IPS DF 4.7 (cell line): ENCODE results near the gene CARNS1.

Experiments used
- DNase-seq: peaks from one replicate; pipeline ENCODE4 v3.0.0-alpha.2; 2013; ENCODE audit warnings: low spot score; ENCODE audit errors: extremely low read depth

The CARNS1 gene

DNA sequence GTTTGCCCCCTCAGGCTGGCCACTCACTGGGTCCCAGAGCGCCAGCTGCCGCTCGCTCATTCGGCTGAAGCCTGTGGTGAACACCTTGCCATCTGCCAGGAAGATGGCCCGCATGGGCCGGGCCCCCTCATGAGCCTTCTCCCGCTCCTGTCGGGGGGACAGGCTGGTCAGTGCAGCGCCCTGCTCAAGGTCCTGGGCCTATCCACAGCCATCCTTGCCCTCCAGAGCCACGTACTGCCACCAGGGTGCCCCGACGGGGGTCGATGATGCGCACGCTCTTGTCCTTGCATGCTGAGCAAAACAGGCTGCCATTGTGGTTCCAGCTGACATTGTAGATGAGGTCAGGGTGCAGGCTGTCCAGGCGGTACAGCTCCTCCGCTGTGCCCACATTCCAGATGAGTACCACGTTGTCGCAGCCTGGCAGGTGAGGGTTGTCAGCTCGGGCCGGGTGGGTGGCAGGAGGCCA lies 25.7 kb downstream of the CARNS1 start:
- DNase-seq = no peak

DNA sequence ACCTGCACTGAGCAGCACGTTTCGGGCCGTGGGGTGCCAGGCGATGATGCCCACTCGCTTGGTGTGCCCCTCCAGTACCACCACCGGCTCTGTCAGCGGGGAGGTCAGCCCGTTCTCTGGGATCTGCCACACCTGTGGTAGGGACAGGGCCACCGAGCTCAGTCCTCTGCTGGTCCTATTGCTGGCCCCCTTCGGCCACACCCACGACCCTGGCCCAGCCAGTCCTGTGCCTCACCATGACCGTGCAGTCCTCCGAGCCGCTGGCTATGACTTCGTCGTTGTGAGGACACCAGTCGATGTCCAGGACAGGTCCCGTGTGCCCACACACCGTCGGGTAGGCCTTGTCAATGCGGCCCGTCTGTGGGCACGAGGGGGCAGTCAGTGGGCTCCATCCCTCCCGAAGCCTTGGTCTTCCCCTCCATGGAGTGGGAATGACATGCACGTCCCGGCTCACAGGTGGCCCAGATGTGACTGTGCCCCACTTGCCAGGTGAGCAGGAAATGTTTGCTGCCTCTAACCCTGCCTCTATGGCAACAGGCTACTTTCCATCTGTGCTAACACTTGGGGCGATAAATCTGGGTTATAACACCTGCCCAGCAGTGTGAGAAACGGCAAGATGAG lies 26.4 kb downstream of the CARNS1 start:
- no peak for DNase-seq

DNA sequence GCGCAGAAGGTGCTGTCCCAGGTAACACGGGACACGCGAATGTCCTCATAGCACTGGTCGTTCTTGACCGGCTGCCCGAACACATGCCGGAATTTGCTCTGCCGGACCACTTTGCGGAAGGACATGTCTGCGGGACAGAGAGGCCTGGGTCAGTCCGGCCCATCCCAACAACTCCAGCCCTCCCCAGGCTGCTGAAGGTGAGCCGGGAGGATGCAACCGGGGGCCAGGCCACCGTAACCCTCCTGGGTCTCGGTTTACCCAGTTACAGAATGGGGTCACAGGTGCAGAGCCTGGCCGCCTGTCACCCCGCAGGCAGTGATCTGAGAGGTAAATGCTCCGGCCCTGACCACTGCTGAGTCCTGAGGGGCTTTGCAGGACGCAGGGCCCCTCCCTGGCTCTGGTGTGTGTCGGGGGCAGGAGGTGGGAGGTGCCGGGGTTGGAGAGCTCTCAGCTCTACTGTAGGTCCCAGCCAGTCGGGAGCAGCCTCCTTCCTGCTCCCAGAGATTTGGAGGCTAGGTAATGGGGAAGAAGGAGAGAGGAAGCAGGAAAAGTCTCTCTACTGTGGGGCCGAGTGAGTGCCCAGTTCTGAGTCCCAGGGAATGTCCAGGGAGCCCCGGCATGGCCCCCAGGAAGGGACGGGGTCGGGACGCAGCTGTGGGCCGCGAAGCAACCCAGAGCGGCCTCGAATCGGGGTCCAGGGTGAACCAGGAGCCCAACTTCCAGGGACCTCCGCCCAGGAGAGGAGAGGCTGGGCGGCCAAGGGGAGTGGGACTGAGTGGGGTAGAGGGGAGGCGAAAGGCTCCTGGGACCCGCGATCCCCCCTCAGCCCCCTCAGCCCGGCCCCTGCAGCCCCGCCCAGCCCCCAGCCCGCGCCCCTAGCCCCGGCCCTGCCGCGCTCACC lies 27.3 kb downstream of the CARNS1 start:
- DNase-seq = no peak

DNA sequence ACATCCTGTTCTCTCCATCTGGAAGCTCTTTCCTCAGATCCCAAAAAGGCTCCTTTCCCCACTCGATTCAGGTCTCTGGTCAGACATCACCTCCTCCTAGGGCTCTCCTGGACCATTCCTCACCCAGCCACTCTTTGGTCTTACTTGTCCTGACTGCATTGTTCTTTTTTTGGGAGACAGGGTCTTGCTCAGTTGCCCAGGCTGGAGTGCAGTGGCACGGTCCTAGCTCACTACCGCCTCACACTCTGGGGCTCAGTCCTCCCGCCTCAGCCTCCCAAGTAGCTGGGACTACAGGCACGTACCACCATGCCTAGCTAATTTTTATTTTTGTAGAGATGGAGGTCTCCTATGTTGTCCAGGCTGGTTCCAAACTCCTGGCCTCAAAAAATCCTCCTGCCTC lies 30.0 kb downstream of the CARNS1 start:
- DNase-seq = no peak

DNA sequence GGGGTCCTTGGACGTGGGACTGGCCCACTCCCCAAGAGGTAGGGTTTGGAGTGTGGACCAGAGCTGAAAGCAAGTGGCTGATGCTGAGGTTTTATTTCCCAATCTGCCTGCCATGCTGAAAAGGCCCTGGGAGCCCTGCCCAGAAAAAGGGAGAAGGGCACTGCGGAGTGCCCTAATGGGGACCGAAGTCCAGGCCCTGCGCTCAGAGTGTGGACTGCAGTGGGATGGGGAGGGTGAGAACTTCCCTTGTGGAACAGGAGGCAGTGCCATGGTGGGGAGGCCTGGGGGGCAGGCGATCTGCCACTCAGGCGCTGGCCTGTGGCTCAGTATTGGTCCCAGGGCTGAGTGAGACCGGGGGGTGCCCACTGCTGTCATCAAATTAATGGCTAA lies 32.7 kb downstream of the CARNS1 start:
- no peak for DNase-seq

DNA sequence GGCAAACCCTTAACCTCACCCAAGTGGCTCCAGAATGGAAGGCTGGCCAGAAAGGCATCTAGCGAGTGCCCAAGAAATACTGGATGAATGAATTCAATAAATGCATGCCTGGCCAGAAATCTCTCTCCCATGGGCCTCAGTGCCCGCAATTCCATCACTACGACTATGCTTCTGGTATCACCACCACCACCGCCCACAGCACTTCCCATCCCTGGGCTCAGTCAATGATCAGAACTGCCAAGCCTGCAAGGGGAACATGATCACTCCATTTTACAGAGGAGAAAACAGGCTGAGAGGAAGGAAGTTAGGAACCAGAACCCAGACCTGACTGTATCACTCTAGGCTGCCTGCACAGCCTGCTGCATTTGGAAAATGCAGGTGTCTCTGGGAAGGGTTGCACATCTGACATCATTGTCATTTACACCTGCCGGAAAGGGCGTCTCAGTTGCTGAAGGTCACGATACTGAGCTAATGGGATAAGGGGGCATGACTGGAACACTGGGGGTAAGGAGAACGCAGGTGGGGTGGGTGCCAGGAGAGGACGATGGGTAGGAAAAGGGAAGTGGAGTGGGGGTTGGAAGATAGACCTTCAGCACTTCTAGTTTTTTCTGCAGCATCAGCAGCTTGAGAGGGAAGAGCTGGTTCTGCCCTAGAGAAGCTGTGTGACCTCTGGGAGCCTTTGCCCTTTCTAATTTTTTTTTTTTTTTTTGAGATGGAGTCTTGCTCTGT lies 33.8 kb downstream of the CARNS1 start:
- DNase-seq = no peak

DNA sequence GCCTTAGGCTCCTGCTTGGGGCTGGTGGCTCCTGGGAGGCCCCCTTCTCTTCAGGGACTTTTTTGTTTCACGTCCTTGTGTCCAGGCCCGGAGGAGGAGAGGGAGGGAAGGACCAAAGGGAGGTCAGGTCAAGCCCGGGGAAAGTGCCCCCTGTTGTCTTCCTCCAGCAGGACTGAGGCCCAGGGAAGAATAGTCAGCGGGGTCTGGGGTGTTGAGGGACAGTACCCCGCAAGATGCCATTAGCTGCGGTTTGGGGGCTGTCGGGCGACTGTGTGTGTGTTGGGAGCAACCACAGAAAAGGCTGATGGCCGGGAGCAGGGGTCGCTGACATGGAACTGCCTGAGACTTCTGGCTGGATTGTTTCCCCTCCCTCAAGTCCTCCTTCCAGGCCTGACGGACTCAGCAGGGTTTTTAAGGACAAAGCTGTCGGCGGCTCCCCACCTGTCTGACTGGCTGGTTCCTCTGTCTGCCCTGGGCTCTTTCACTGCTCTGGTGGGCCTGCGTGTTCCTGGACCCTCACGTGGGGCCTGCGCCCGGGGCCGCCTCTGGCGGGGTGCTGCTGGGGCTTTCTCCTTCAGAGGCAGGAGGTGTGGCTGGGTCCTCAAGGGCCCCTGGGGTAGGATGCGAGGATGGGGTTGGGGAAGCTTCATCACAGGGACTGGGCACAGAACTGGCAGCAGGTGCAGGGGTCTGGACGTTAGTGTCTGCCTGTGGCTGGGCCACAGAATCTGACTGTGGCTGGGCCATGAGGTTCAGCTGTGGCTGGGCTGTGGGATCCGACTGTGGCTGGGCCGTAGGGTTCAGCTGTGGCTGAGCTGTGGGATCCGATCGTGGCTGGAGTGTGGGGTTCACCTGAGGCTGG lies 35.5 kb downstream of the CARNS1 start:
- DNase-seq = no peak

DNA sequence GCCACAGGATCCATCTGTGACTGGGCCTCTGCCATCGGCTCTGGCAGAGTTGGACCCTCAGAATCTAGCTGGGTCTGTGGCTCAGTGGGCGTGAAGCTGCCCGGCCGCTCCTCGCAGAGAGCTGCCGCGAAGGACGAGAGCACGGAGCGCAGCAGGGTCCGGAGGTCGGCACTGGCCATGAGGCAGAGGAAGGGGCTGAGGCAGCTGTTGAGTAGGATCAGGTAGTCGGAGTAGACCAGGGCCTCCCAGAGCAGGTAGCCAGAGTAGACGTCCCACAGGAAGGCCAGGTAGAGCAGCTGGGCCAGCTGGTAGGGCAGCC lies 36.1 kb downstream of the CARNS1 start:
- no peak for DNase-seq

DNA sequence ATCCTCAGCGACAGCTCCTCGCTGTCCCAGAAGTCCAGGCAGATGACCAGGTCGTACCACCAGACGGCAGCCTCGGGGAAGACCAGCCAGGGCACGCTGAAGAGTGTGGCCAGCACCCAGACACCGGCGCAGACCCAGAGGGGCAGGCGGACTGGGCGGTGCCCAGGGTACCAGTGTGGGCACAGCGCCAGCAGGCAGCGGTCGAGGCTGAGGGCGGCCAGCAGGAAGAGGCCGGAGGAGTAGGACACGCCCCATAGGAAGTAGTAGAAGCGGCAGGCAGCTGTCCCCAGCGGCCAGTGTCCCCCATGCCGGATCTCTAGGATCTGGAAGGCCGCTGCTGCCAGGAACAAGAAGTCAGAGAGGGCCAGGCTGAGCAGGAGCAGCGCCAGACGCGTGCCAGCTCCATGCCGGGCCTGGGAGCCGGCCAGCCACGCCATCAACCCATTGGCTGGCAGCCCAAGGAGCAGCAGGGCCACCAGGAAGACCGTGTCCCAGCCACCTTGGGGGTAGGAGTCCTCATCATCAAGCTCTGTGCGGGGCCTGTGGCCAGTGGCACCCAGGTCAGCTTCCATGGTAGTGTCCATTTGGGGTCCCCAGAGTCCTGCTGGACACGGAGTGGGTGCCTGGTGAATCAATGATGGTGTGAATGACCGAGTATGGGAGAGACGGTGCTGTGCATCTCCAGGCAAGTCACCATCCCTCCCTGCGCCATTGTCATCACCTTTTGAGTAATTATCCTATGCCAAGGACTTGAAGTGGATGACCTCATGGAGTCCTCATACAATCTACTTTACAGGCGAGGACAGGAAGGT lies 36.9 kb downstream of the CARNS1 start, which contains the start of gene GPR152:
Gene GPR152, minus strand, starts transcription at position 589 of the 812 bp plus-strand sequence. Its CDS starts 5 bp downstream, at position 584.
- DNase-seq = no peak

DNA sequence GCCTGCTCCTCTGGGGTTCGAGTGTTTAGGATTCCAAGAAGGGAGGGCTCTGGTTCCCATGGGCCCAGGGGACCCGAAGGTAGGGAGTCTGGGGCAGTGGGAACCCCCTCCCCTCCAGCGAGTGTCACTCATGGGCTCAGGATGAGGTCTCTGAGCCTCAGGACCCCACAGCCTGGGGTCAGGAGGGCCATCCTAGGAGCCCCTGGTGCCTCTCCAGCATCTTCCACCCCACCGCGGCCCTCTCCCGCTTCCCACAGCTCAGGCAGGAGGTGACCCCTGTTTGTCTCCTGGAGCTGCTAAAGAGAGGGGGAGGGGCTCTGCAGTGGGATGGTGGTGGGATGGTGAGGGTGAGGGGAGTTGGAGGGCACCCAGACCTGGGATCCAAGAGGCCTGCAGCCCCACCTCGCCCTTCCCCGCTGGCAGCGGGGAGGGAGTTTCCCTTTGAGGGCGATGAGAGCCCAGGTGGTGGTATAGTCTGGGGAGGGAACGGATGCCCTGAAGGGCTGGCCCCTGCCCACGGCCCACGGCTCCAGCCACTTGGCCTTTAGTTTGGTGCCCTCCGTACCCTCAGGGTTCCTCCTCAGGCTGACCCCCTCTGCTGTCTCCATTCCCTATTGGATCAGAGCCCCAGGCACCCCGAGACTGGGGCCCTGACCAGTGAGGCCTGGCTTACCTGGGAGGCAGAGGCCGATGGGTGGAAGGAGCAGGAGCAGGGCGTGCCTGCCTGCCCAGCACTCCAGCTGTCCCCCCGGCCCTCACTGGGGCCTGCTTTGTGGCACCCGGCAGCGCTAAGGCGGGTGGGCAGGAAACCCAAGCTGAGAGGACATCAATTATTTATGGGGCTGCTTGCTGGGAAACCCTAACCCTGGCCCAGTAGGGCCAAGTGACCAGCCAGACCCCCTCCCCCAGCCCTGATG lies 38.6 kb downstream of the CARNS1 start:
- no peak for DNase-seq

DNA sequence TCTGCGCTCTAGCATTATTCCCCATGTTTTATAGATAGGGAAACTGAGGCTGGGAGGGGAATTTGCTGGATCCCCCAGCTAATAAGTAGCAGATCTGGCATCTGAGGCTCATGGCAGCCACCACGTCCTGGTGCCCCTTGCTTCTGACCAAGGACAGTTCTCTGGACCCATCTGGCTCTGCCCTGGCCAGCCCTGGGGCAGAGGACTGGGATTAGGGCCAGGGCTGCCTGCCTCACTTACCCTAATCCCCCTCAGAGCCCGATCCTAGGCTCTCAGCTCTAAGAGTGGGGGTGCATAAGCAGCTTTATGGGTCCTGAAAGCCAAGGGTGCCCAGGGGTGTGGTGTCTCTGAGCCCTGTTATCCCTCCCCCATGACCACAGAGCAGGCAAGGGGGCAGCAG lies 39.6 kb downstream of the CARNS1 start, which contains the start of gene CABP4:
Gene CABP4, plus strand, starts transcription at position 301 of the 400 bp plus-strand sequence. Its CDS starts 70 bp downstream, at position 371.
- no peak for DNase-seq

DNA sequence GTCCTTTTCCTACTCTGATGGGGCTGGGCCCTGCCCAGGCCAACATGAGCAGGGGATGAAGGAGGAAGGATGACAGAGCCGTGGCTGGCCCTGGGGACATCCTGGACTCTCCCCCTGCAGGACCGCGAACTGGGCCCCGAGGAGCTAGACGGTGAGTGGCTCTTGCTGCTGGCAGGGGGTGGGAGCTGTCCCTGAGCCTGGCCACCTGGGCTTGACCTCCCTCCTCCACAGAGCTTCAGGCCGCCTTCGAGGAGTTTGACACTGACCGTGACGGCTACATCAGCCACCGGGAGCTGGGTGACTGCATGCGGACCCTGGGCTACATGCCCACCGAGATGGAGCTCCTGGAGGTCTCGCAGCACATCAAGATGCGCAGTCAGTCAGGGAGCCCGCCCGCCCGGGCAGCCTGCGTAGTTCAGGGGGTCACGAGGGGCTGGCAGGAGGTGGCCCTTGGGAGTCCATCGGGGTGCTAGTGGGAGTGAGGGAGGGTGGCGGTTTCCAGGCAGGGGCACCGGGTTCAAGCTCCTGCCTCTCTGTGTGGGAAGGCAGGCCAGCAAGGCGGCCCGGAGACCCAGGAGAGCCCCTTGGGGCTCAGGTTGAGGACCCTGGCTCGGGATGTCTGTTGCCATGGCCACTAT lies 40.7 kb downstream of the CARNS1 start:
- no peak for DNase-seq

DNA sequence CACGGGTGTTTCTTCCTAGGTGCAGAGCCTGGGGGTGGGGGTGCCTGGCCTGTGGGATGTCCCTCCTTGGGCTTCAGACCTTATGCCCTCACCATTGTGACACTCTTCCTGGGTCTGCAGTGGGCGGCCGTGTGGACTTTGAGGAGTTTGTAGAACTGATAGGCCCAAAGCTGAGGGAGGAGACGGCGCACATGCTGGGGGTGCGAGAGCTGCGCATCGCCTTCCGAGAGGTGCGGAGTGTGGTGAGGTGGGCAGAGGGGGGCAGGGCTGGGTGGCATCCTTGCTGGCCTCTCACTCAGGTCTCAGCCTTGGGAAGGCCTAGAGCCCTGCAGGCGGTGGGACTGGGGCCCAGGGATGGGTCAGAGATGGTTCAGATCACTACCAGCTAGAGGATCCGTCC lies 42.0 kb downstream of the CARNS1 start:
- no peak for DNase-seq

DNA sequence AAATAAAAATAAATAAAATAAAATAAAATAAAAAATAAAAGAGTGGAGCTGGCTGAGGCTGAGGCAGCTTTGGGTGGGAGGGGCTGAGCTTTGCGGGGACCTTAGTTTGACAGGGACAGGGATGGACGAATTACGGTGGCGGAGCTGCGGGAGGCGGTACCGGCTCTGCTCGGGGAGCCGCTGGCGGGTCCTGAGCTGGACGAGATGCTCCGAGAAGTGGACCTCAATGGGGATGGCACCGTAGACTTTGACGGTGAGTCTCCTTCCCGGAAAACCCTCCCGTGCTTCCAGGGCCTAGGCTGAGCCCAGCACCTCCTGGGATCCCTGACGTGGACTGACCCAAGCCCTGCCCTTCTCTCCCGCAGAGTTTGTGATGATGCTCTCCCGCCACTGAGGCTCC lies 42.8 kb downstream of the CARNS1 start:
- DNase-seq = no peak

DNA sequence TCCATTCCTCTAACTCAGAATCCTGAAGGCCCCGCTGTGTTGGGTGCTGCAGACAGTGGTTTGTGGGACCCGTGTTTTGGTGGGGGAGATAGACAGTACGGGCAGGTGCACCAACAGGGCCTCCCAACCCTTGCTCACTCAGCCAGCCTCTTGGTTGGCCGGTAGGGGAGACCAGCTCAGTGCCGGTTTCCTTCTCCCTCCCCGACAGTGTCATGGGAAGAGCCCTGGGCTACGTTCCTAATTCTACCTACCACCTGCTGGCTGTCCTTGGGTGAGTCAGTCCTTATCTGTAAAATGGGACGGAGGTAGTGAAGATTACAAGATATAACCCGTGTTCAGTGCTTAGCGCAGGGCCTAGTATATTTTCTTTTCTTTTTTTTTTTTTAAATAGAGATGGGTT lies 47.7 kb downstream of the CARNS1 start:
- DNase-seq = no peak

DNA sequence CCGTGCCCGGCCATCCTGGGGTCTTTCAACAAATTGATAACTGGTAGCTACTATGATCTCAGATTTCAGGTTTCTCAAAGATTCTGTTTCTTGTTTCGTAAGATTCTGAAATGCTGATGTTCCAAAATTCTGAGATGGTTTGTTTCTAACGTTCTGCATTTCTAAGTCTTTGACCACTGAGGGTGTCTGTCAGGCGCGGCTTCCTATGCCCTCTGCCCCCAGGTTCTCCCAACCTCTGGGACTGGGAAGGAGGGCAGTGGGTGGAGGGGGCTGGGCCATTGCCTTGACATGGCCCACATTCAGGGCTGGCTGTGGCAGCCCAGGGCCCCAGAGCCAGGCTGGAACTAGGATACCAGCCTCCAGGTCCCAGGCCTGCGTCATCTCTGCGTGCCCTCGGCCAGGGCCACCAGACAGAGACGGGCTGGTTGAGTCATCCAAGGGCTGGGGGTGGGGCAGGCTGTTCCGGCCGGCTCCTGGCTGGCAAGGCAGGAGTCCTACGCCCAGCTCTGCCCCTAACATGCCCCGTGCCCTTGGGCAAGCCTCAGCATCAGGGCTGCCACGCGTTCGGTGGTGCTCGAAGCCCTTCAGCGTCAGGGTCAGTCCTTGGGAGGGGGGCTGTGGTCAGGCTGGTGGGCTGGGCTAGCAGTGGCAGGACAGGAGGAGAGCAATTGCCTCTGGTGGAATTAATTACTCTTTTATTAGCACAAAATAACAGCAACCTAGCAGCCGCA lies 48.4 kb downstream of the CARNS1 start:
- DNase-seq = no peak

DNA sequence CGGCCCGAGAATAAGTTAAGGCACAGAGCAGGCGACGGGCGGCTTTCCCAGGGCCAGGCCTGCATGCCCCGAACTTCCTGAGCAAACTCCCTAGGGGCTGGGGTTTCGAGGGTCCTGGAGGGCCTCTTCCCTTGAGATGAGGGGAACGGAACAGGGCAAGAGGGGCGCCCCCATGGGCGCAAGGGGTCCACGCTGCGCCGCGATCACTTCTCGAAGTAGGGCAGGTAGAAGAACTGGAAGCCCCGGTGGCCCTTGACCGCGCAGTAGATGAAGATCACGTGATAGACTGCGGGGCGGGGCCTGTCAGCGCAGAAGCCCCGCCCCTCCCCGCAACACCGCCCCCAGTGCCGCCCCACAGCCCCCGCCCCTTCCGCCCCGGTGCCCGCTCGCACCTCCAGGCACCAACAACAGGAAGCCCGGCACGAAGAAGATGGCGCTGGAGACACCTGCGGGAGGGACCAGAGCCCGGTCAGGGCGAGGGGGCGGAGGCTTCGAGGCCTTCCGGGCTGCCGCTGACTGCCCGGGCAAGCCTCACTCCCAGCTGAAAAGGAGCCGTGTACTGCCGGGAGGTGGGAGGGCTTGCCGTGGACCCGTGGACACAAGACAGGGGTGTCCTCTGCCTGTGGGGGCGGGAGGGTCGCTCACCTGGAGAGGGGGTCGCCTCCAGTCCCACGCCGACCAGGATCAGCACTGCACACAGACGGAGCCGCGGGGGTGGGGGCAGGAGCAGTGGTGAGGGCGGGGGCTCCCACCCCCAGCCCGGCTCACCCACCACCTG lies 49.1 kb downstream of the CARNS1 start:
- DNase-seq = no peak
